Trophoblast cell (in vitro differentiated cells and primary cell): ENCODE measurements around the gene RASAL2.

Experiments used
- DNase-seq, 2 donors: peaks; one replicate each; pipeline ENCODE4 v3.0.0-alpha.2; 2016
- H2AFZ ChIP-seq: 2 replicates; pipeline ENCODE4 v1.6.1; 2013; ENCODE audit warnings: low read length, moderate library complexity, mild to moderate bottlenecking; ENCODE audit not compliant: insufficient read depth, poor library complexity
- H2AK5ac ChIP-seq: 2 replicates; pipeline ENCODE4 v1.6.1; 2013; ENCODE audit warnings: mild to moderate bottlenecking, low read length
- H2BK120ac ChIP-seq: 2 replicates; pipeline ENCODE4 v1.6.1; 2013; ENCODE audit warnings: low read length, mild to moderate bottlenecking, moderate library complexity; ENCODE audit not compliant: insufficient read depth, poor library complexity
- H2BK12ac ChIP-seq: 2 replicates; pipeline ENCODE4 v1.6.1; 2013; ENCODE audit warnings: mild to moderate bottlenecking, low read length, moderate library complexity
- H2BK5ac ChIP-seq: 2 replicates; pipeline ENCODE4 v1.6.1; 2013; ENCODE audit warnings: low read length, low read depth, moderate library complexity, mild to moderate bottlenecking; ENCODE audit not compliant: poor library complexity
- H3K14ac ChIP-seq: 2 replicates; pipeline ENCODE4 v1.6.1; 2013; ENCODE audit warnings: mild to moderate bottlenecking, low read length
- H3K18ac ChIP-seq: 2 replicates; pipeline ENCODE4 v1.6.1; 2013; ENCODE audit warnings: mild to moderate bottlenecking, low read length
- H3K23ac ChIP-seq: 2 replicates; pipeline ENCODE4 v1.6.1; 2013; ENCODE audit warnings: low read length
- H3K27ac ChIP-seq: 2 replicates; pipeline ENCODE4 v1.5.1; 2013; ENCODE audit warnings: low read depth, mild to moderate bottlenecking, inconsistent platforms, low read length, moderate library complexity
- H3K27me3 ChIP-seq: 2 replicates; pipeline ENCODE4 v1.6.1; 2013; ENCODE audit warnings: inconsistent platforms, mild to moderate bottlenecking, low read length, moderate library complexity; ENCODE audit not compliant: insufficient read depth
- H3K36me3 ChIP-seq, 2 experiments: 1 replicate in 1 of 2; 2 replicates in 1 of 2; pipeline ENCODE4 v1.6.1; 2013; ENCODE audit warnings: low read length in 2 of 2, mild to moderate bottlenecking in 2 of 2, moderate library complexity in 1 of 2; ENCODE audit not compliant: insufficient read depth in 2 of 2, control insufficient read depth in 1 of 2
- H3K4ac ChIP-seq: 2 replicates; pipeline ENCODE4 v1.6.1; 2013; ENCODE audit warnings: low read depth, mild to moderate bottlenecking, low read length, moderate library complexity
- H3K4me1 ChIP-seq, 2 experiments: 1 replicate in 1 of 2; 2 replicates in 1 of 2; pipeline ENCODE4 v1.6.1; 2013; ENCODE audit warnings: low read length in 2 of 2, mild to moderate bottlenecking in 2 of 2, moderate library complexity in 1 of 2; ENCODE audit not compliant: insufficient read depth in 2 of 2, control insufficient read depth in 1 of 2
- H3K4me2 ChIP-seq: 2 replicates; pipeline ENCODE4 v1.6.1; 2013; ENCODE audit warnings: inconsistent platforms, mild to moderate bottlenecking, low read length, moderate library complexity
- H3K4me3 ChIP-seq: 2 replicates; pipeline ENCODE4 v1.5.1; 2013; ENCODE audit warnings: mild to moderate bottlenecking, low read depth, low read length, inconsistent platforms
- H3K79me1 ChIP-seq: one replicate; pipeline ENCODE4 v1.6.1; 2013; ENCODE audit warnings: low read length
- H3K79me2 ChIP-seq: 2 replicates; pipeline ENCODE4 v1.6.1; 2013; ENCODE audit warnings: low read length, mild to moderate bottlenecking; ENCODE audit not compliant: control insufficient read depth, insufficient read depth, poor library complexity
- H3K9ac ChIP-seq: 2 replicates; pipeline ENCODE4 v1.6.1; 2013; ENCODE audit warnings: mild to moderate bottlenecking, low read length
- H3K9me3 ChIP-seq: 2 replicates; pipeline ENCODE4 v1.6.1; 2013; ENCODE audit warnings: low read depth, mild to moderate bottlenecking, control low read depth, inconsistent platforms, low read length; ENCODE audit not compliant: insufficient read depth
- H4K12ac ChIP-seq: 2 replicates; pipeline ENCODE4 v1.6.1; 2013; ENCODE audit warnings: low read depth, mild to moderate bottlenecking, low read length, moderate library complexity
- H4K8ac ChIP-seq: 2 replicates; pipeline ENCODE4 v1.6.1; 2013; ENCODE audit warnings: low read depth, mild to moderate bottlenecking, low read length, moderate library complexity
- H4K91ac ChIP-seq: one replicate; pipeline ENCODE4 v1.6.1; 2013; ENCODE audit warnings: low read depth, mild to moderate bottlenecking, low read length, moderate library complexity
- WGBS: extraction: QIAGEN DNeasy Blood & Tissue Kit; methylation state at CpG from one replicate; pipeline ENCODE4 v1.1.7; 2013; ENCODE audit warnings: missing lambda C conversion rate; ENCODE audit not compliant: insufficient read length, insufficient coverage; ENCODE audit errors: extremely low coverage; 5-methylcytosine and 5-hydroxymethylcytosine counted together

Gene RASAL2

GRCh38 chr1:178172939-178173338, 79.0 kb downstream of the RASAL2 start:
- no peak overlapping the region for H3K23ac ChIP-seq
- no peaks in the 10 kb centered on the region for H3K36me3 ChIP-seq
- H3K4ac ChIP-seq = no peak overlapping the region
- H3K27me3 ChIP-seq = no peaks in the 10 kb centered on the region
- H3K9me3 ChIP-seq = no peaks in the 10 kb centered on the region
- H2BK5ac ChIP-seq = no peak overlapping the region
- H3K4me2 ChIP-seq = no peak overlapping the region
- no peak overlapping the region for H4K12ac ChIP-seq
- no peak overlapping the region for H2AK5ac ChIP-seq
- no peak overlapping the region for H4K8ac ChIP-seq
- H3K4me1 ChIP-seq = peaks cover 3 to 6% of the 10 kb centered on the region in 2 experiments
- peak; percentile 56 to 91 for DNase-seq
- no peak overlapping the region for H3K9ac ChIP-seq
- no peak overlapping the region for H3K27ac ChIP-seq
- H3K18ac ChIP-seq = no peak overlapping the region
- no peak overlapping the region for H3K4me3 ChIP-seq
- H3K79me1 ChIP-seq = no peaks in the 10 kb centered on the region
- WGBS = no CpG with 5 or more reads among the region's 3 CpGs
- H2BK120ac ChIP-seq = no peak overlapping the region
- H4K91ac ChIP-seq = no peak overlapping the region
- no peaks in the 10 kb centered on the region for H3K79me2 ChIP-seq
- no peak overlapping the region for H3K14ac ChIP-seq
- H2AFZ ChIP-seq = no peak overlapping the region
- no peak overlapping the region for H2BK12ac ChIP-seq

DNA sequence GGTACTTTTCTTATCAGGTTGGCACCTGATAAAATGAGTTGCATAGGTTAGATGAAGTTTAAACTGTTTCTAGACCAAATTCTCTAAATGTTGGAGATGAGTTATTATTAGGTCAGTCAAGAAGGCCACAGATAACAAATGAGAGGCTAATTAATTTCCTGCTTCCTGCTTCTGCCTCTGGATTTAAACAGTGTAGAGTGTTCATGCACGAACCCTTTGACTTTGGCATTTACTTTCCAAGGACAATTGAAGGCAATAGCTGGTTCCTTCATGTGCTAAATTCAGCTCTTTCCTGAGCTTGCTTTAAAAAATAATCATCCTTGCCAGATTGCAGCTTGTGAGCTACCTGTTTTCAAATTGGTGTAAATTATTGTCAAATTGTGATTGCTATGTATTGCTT, 80.6 kb downstream of the RASAL2 start:
- H3K4me2 ChIP-seq = no peak overlapping the region
- no peaks in the 10 kb centered on the region for H3K27me3 ChIP-seq
- no peak overlapping the region for H4K8ac ChIP-seq
- peaks cover 3 to 4% of the 10 kb centered on the region in 2 experiments for H3K4me1 ChIP-seq
- no peaks in the 10 kb centered on the region for H3K9me3 ChIP-seq
- H3K23ac ChIP-seq = no peak overlapping the region
- no peaks in the 10 kb centered on the region for H3K79me2 ChIP-seq
- H4K91ac ChIP-seq = no peak overlapping the region
- no peaks in the 10 kb centered on the region for H3K79me1 ChIP-seq
- no peak overlapping the region for H2AK5ac ChIP-seq
- H3K18ac ChIP-seq = no peak overlapping the region
- no peaks in the 10 kb centered on the region for H3K36me3 ChIP-seq
- H2BK5ac ChIP-seq = no peak overlapping the region
- H3K14ac ChIP-seq = no peak overlapping the region
- no peak overlapping the region for H3K4ac ChIP-seq
- H4K12ac ChIP-seq = no peak overlapping the region
- H2AFZ ChIP-seq = no peak overlapping the region
- no peak overlapping the region for H2BK12ac ChIP-seq
- DNase-seq = no peak
- no CpG with 5 or more reads among the region's 1 CpG for WGBS
- no peak overlapping the region for H3K4me3 ChIP-seq
- no peak overlapping the region for H3K27ac ChIP-seq
- no peak overlapping the region for H2BK120ac ChIP-seq
- no peak overlapping the region for H3K9ac ChIP-seq

DNA sequence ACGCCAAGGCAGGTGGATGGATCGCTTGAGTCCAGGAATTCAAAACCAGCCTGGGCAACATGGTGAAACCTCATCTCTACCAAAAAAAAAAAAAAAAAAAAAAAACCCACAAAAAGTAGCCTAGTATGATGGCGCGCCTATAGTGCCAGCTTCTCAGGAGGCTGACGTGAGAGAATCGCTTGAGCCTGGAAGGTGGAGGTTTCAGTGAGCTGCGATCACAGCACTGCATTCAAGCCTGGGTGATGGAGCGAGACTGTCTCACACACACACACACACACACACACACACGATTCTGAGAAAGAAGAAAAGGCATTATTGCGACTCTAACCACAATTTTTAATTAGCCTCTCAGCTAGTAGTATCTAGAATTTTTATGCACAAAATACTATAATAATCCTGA, 86.5 kb downstream of the RASAL2 start:
- no peaks in the 10 kb centered on the region for H3K27me3 ChIP-seq
- no peak for DNase-seq
- no peak overlapping the region for H2BK120ac ChIP-seq
- no peak overlapping the region for H3K9ac ChIP-seq
- H4K12ac ChIP-seq = no peak overlapping the region
- no peaks in the 10 kb centered on the region for H3K79me2 ChIP-seq
- no peak overlapping the region for H2BK5ac ChIP-seq
- no peak overlapping the region for H2BK12ac ChIP-seq
- H3K4me2 ChIP-seq = no peak overlapping the region
- H3K4me1 ChIP-seq = no peaks in the 10 kb centered on the region
- H3K27ac ChIP-seq = no peak overlapping the region
- no peak overlapping the region for H2AFZ ChIP-seq
- no peak overlapping the region for H4K91ac ChIP-seq
- H3K79me1 ChIP-seq = no peaks in the 10 kb centered on the region
- H3K18ac ChIP-seq = no peak overlapping the region
- H4K8ac ChIP-seq = no peak overlapping the region
- H3K14ac ChIP-seq = no peak overlapping the region
- no peak overlapping the region for H2AK5ac ChIP-seq
- no peaks in the 10 kb centered on the region for H3K9me3 ChIP-seq
- H3K23ac ChIP-seq = no peak overlapping the region
- no peak overlapping the region for H3K4me3 ChIP-seq
- H3K36me3 ChIP-seq = no peaks in the 10 kb centered on the region
- WGBS = no CpG with 5 or more reads among the region's 10 CpGs
- H3K4ac ChIP-seq = no peak overlapping the region

- no peaks in the 10 kb centered on the region for H3K9me3 ChIP-seq
- H3K4ac ChIP-seq = no peak overlapping the region
- H3K4me3 ChIP-seq = no peak overlapping the region
- no peak overlapping the region for H4K8ac ChIP-seq
- no peak overlapping the region for H4K91ac ChIP-seq
- H3K36me3 ChIP-seq = no peaks in the 10 kb centered on the region
- no peak overlapping the region for H3K9ac ChIP-seq
- H2AK5ac ChIP-seq = no peak overlapping the region
- H3K27ac ChIP-seq = no peak overlapping the region
- H3K4me2 ChIP-seq = no peak overlapping the region
- H3K27me3 ChIP-seq = no peaks in the 10 kb centered on the region
- no peak overlapping the region for H3K18ac ChIP-seq
- no peaks in the 10 kb centered on the region for H3K79me2 ChIP-seq
- H3K79me1 ChIP-seq = no peaks in the 10 kb centered on the region
- H2AFZ ChIP-seq = no peak overlapping the region
- H4K12ac ChIP-seq = no peak overlapping the region
- H2BK5ac ChIP-seq = no peak overlapping the region
- no peak overlapping the region for H3K23ac ChIP-seq
- no peak overlapping the region for H2BK12ac ChIP-seq
- no peak for DNase-seq
- H2BK120ac ChIP-seq = no peak overlapping the region
- no peaks in the 10 kb centered on the region for H3K4me1 ChIP-seq
- no peak overlapping the region for H3K14ac ChIP-seq
Observed at GRCh38 chr1:178183796-178184195, 89.9 kb downstream of the RASAL2 start.
